HG03066 (cell line): ENCODE measurements around the gene SBK1.
"Not testable (repeated sequence)": the region's sequence is repeated elsewhere in the genome, so short reads cannot be mapped to it uniquely, and the experiment has no call there.

ENCODE experiments used
- ATAC-seq: cut with Tn5 transposase; IDR thresholded peaks from one replicate; pipeline ENCODE4 v1.9.1; 2021; ENCODE audit warnings: low read depth; ENCODE audit not compliant: unreplicated experiment

Gene SBK1

DNA sequence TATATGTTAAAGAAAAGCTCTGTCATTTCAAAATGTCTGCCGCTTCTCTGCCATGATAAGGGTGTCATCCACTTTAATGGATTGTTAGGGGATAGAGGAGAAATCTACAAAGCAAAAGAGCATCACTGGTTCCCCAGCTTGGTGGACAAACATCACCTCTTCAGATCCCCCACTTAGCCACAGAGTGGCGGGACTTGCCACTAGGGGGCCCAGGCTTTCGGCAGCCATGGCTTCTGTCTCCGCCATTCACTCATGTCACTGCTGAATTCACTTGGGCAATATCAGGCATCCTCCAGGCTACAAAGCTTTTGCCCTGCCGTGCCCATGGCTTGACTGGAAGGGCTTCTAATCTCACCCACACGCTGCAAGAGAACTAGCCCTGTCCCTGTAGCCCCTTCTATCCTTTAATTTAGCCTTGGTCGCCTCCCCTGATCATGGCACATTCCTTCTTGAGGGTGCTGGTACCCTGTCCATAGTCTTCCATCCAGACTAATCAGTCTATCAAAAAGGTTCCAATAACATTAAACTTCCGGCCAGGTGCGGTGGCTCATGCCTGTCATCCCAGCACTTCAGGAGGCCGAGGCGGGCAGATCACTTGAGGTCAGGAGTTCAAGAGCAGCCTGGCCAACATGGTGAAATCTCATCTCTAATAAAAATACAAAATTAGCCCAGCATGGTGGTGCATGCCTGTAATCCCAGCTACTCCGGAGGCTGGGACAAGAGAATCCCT lies 34.7 kb downstream of the SBK1 start:
- no peak for ATAC-seq

DNA sequence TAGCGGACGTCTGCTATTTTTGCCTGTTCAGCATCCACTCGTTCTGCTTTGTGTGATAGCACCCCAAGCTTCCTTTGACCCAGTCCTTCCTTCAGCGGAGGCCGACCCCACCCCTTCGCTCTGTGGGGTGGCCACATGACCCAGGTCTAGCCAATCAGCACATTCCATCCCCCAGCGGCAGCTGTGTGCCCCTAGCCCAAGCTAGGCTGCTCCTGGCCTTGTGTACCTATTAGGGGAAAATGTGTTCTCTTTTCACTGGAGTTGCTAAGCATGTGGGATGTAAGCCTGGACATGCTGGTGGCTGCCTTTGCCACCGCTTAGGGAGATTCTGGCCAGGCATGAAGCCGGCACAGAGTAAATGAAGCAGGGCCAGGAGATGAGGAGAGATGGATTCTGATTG lies 37.9 kb downstream of the SBK1 start:
- ATAC-seq: not testable (repeated sequence)

DNA sequence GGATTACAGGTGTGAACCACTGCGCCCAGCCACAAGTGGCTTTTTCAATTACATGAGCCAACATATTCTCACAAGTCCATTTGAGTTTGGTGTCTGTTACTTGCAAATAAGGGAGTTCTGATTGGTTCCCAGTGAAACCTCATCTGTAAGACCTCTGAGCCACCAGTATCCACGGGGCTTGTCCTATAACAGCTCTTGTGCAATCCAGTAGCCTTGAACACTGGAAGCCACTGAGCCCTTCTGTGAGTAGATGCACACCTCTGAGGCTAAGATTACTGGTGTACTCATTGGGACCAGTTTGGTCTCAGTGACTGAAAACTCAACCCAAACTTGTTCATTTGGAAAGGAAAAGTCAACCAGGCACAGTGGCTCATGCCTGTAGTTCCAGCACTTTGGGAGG lies 38.7 kb downstream of the SBK1 start:
- not testable (repeated sequence) for ATAC-seq

DNA sequence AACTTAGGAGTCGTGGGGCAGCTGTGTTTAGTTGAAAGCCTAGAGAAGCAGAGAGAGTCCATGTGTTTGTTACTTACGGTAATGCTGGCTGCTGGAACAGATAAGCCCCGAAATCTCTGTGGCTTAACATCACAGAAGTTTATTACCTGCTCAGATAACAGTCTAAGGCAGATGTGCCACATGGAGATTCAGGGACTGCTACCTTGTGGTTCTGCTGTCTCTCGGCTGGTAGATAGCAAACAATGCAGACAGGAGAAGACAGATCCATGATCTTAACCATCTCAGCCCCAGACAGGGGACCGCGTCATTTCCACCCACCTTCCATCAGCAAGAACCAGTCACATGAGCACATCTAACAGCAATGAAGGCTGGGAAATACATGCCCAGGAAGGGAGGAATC lies 40.3 kb downstream of the SBK1 start:
- ATAC-seq: not testable (repeated sequence)

DNA sequence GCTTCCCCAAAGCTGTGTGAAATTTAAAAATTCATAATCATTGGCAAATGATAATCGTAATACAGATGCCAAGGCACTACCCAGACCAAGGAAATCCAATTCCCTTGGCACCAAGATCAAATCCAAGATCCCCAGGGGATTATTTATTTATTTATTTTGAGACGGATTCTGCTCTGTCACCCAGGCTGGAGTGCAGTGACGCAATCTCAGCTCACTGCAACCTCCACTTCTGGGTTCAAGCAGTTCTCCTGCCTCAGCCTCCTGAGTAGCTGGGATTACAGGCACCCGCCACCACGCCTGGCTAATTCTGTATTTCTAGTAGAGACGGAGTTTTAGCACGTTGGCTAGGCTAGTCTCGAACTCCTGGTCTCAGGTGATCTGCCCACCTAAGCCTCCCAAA lies 43.4 kb downstream of the SBK1 start:
- ATAC-seq: not testable (repeated sequence)

DNA sequence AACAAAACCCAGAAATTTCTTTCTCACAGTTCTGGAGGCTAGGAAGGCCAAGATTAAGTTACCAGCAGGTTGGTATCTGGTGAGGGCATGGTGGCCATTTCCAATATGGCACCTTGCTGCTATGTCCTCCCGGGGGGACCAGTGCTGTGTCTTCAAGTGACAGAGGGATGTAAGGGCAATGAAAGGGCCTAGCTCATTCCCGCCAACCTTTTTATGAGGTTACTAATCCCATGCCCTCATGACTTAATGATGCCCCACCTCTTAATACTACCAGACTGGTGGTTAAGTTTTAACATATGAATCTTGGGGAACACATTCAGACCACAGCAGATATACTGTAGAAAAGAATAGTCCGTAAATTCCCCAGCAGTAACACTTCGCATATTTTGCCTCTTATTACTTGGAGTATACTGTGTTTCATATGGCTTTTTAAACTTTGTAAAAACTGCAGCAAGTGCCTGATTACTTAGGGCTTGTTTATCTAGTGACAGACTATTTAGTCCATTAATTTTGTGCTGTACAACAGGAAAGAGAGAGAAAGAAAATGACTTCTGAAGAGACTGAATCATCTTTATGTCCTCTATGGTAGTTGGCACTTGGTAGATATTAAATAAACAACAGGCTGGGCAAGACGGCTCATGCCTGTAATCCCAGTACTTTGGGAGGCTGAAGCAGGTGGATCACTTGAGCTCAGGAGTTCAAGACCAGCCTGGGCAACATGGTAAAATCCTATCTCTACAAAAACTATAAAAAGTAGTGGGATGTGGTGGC lies 44.8 kb downstream of the SBK1 start:
- ATAC-seq: not testable (repeated sequence)

DNA sequence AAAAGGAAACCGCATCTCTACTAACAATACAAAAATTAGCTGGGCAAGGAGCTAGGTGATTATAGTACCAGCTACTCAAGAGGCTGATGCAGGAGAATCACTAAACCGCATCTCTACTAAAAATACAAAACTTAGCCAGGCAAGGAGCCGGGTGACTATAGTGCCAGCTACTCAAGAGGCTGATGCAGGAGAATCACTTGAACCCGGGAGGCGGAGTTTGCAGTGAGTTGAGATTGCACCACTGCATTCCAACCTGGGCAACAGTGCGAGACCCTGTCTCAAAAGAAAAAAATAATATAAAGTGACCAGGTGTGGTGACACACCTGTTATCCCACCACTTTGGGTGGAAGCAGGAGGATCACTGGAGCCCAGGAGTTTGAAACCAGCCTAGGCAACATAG lies 45.9 kb downstream of the SBK1 start:
- not testable (repeated sequence) for ATAC-seq

DNA sequence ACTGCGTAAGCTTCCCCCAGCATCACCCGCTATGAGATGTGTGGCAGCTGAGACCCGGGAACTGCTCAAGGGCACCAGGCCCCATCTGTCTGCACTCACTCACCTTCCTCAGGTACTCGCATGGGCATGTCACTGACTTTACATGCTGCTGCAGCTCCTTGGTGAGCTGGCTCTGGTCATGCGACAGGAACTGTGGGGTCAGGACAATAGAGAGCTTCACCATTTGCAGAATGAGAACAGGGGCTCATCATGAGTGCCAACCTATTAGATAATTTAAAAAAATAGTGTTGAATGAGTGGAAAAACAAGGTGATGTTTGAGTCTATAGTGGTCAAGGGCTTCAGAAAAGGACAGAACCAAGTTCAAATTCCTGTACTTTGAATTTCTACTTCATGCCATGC lies 70.3 kb downstream of the SBK1 start:
- ATAC-seq: not testable (repeated sequence)

DNA sequence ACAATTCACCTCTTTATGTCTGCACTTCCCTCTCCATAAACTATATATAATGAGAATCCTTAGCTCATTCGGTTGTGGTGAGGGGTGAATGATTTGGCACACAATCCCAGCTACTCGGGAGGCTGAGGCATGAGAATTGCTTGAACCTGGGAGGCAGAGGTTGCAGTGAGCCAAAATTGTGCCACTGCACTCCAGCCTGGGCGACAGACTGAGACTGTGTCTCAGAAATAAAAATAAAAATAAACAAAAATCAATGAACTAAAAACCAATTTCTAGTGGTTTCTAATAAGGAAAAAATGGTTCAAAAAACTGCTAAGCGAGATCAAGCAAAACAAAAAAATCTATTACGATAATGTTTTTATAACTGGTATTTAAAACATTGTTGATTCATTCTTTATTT lies 71.1 kb downstream of the SBK1 start, which contains the start of gene NPIPB6:
Gene NPIPB6, minus strand, starts transcription at position 101 of the 400 bp plus-strand sequence. CDS start 686 bp downstream, outside the sequence.
- not testable (repeated sequence) for ATAC-seq

DNA sequence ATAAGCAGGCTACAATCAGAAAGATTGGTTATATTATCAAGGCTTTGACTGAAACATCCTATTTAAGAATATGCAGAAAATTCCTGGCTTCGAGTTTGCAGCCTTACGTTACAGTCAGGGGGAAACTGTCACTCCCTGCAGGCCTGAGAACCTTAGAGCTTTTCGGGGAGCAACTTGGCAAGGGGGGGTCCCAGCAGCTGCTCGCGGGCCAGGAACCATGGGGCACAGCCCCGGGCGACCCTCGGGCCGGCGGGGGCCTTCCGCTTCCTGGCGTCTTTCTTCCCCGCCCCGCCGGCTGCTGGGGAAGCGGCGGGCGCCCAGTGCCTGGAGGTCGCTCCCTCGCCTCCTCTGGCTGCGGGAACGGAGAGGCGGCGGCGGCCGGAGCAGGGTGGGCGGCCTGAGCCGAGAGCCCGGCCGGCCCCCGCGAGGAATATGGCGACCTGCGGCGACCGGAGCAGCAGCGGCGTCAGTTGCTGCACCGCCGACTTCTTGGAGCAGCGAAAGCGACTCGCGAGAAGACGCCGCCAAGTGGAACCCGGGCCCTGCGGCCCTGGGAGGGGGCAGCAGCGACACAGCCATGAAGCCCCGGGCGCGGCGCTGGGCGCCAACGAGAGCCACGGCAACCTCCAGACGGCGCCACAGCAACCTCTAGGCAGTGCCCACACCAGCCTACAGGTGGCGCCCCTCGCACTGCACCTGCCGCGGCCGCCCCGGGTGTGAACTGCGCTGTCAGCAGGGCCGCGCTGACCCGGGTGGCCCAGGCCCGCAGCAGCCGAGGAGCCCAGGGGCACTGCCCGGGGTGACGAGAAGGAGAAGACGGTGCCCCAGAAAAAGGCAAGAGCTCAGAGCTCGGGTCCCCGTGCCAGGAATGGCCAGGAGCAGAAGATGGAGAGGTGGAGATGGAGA lies 72.2 kb downstream of the SBK1 start:
- ATAC-seq: not testable (repeated sequence)

DNA sequence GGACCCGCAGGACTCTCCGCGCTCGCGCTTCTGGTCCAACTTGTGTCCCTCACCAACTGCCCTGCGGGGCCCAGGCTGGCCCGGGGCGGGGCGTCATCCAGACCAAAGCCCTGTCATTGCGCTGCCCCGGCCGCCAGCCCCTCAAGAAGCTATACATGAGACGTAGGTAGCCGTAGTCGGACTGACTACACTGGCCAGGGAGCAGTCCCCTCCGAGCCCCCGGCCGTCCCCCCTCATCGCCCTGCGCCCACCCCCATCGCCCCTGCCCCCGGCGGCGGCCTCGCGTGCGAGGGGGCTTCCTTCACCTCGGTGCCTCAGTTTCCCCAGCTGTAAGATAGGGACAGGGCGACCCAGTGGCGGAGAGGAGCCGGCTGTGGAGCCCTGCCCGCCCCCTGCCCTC lies 75.6 kb downstream of the SBK1 start:
- not testable (repeated sequence) for ATAC-seq
